IMR-90 (cell line): ENCODE data around the gene ADGRD1.

Source experiments
- BHLHE40 ChIP-seq: fragments of 150-350 bp; IDR thresholded peaks from 2 replicates; pipeline ENCODE4 v1.6.1; 2016; ENCODE audit warnings: mild to moderate bottlenecking, low read depth, low read length
- CEBPB ChIP-seq: IDR thresholded peaks from 2 replicates; pipeline ENCODE4 v1.6.1; 2012; ENCODE audit warnings: low read depth, low read length, improper control_type of control experiment
- FOS ChIP-seq: fragments of 150-350 bp; IDR thresholded peaks from 2 replicates; pipeline ENCODE4 v1.6.1; 2016; ENCODE audit warnings: low read depth, low read length
- MAFK ChIP-seq: IDR thresholded peaks from 2 replicates; pipeline ENCODE4 v1.6.1; 2012; ENCODE audit warnings: low read depth, low read length, improper control_type of control experiment
- MAZ ChIP-seq: IDR thresholded peaks from 2 replicates; pipeline ENCODE4 v1.6.1; 2012; ENCODE audit warnings: low read depth, mild to moderate bottlenecking, low read length, improper control_type of control experiment, moderate library complexity, borderline replicate concordance
- MXI1 ChIP-seq: IDR thresholded peaks from 2 replicates; pipeline ENCODE4 v1.6.1; 2012; ENCODE audit warnings: low read depth, mild to moderate bottlenecking, low read length, moderate library complexity, borderline replicate concordance
- POLR2A ChIP-seq: IDR thresholded peaks from 2 replicates; pipeline ENCODE4 v1.6.1; 2012; ENCODE audit warnings: mild to moderate bottlenecking, low read depth, low read length
- RAD21 ChIP-seq: IDR thresholded peaks from 2 replicates; pipeline ENCODE4 v1.6.1; 2012; ENCODE audit warnings: low read length, improper control_type of control experiment
- RCOR1 ChIP-seq: IDR thresholded peaks from 2 replicates; pipeline ENCODE4 v1.6.1; 2012; ENCODE audit warnings: mild to moderate bottlenecking, low read length, improper control_type of control experiment; ENCODE audit not compliant: insufficient replicate concordance
- RFX5 ChIP-seq: IDR thresholded peaks from 2 replicates; pipeline ENCODE4 v1.8.0; 2012; ENCODE audit warnings: low read depth, mild to moderate bottlenecking, low read length, moderate library complexity
- TF ChIP-seq, protein P1 (sequence below): conservative IDR thresholded peaks from 2 replicates; pipeline ENCODE4 v1.5.1; 2012; ENCODE audit warnings: mild to moderate bottlenecking, low read depth, low read length, improper control_type of control experiment
- TF ChIP-seq, protein P2 (sequence below): fragments of 150-350 bp; IDR thresholded peaks from 2 replicates; pipeline ENCODE4 v1.6.1; 2016; ENCODE audit warnings: low read depth, mild to moderate bottlenecking, low read length, moderate library complexity, borderline replicate concordance

- no peak for TF ChIP-seq CEBPB
- TF ChIP-seq, protein P1, sequence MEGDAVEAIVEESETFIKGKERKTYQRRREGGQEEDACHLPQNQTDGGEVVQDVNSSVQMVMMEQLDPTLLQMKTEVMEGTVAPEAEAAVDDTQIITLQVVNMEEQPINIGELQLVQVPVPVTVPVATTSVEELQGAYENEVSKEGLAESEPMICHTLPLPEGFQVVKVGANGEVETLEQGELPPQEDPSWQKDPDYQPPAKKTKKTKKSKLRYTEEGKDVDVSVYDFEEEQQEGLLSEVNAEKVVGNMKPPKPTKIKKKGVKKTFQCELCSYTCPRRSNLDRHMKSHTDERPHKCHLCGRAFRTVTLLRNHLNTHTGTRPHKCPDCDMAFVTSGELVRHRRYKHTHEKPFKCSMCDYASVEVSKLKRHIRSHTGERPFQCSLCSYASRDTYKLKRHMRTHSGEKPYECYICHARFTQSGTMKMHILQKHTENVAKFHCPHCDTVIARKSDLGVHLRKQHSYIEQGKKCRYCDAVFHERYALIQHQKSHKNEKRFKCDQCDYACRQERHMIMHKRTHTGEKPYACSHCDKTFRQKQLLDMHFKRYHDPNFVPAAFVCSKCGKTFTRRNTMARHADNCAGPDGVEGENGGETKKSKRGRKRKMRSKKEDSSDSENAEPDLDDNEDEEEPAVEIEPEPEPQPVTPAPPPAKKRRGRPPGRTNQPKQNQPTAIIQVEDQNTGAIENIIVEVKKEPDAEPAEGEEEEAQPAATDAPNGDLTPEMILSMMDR, result no peak
- no peak for TF ChIP-seq FOS
- no peak for TF ChIP-seq POLR2A
- no peak for TF ChIP-seq RAD21
- TF ChIP-seq RCOR1, result no peak
- TF ChIP-seq MAZ, result no peak
- no peak for TF ChIP-seq RFX5
- TF ChIP-seq BHLHE40, result no peak
- no peak for TF ChIP-seq MAFK
- no peak for TF ChIP-seq MXI1
- TF ChIP-seq, protein P2, sequence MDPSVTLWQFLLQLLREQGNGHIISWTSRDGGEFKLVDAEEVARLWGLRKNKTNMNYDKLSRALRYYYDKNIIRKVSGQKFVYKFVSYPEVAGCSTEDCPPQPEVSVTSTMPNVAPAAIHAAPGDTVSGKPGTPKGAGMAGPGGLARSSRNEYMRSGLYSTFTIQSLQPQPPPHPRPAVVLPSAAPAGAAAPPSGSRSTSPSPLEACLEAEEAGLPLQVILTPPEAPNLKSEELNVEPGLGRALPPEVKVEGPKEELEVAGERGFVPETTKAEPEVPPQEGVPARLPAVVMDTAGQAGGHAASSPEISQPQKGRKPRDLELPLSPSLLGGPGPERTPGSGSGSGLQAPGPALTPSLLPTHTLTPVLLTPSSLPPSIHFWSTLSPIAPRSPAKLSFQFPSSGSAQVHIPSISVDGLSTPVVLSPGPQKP, result no peak
These were observed 170.1 kb downstream of the ADGRD1 start for GRCh38 chr12:131123817-131124216.
